HL-60 (cell line): ENCODE results near the gene NRN1L.

Experiments
- CTCF ChIP-seq: IDR thresholded peaks from one replicate; pipeline ENCODE4 v1.5.1; 2011; ENCODE audit warnings: low read length, control low read depth, inconsistent platforms; ENCODE audit not compliant: insufficient read depth
- POLR2AphosphoS5 ChIP-seq: IDR thresholded peaks from 2 replicates; pipeline ENCODE4 v1.6.1; 2012; ENCODE audit warnings: low read depth
- REST ChIP-seq: IDR thresholded peaks from 2 replicates; pipeline ENCODE4 v1.6.1; 2012; ENCODE audit warnings: low read depth; ENCODE audit not compliant: insufficient replicate concordance

GRCh38 chr16:67931712-67932461, 47.2 kb downstream of the NRN1L start, which contains the start of gene CTRL:
- no peak for TF ChIP-seq CTCF
- TF ChIP-seq POLR2AphosphoS5, result no peak; the same call in none of the 2 replicates
- TF ChIP-seq REST, result no peak
